HepG2 (cell line): ENCODE measurements around the gene LIPC.

ENCODE experiments used
- ASH2L ChIP-seq: fragments of 300-600, 200-600 bp; sonication (generic); IDR thresholded peaks from 2 replicates; pipeline ENCODE4 v1.7.0; 2017; ENCODE audit warnings: low read depth, mild to moderate bottlenecking, moderate library complexity, mixed read lengths, low read length; ENCODE audit not compliant: insufficient read length
- CC2D1A ChIP-seq: sonication (generic); formaldehyde crosslinking; IDR thresholded peaks from 2 replicates; pipeline ENCODE4 v1.8.1; 2023; ENCODE audit warnings: mild to moderate bottlenecking, missing genetic modification reagents
- EZH2 ChIP-seq: conservative IDR thresholded peaks from 2 replicates; pipeline ENCODE4 v1.6.1; 2012; ENCODE audit warnings: mild to moderate bottlenecking, low read depth, low read length, moderate library complexity
- FOXO1 ChIP-seq: sonication (generic); formaldehyde crosslinking; IDR thresholded peaks from 2 replicates; pipeline ENCODE4 v1.4.0; 2020; ENCODE audit warnings: missing genetic modification reagents
- PTBP1 ChIP-seq: fragments of 200-400 bp; formaldehyde crosslinking; IDR thresholded peaks from 2 replicates; pipeline ENCODE4 v1.6.1; 2018; ENCODE audit warnings: low read length, low read depth; ENCODE audit not compliant: poor library complexity, severe bottlenecking
- RORA ChIP-seq: sonication (generic); formaldehyde crosslinking; IDR thresholded peaks from 2 replicates; pipeline ENCODE4 v1.5.0; 2020; ENCODE audit warnings: mild to moderate bottlenecking, missing genetic modification reagents, moderate library complexity
- ZNF333 ChIP-seq: sonication (generic); formaldehyde crosslinking; IDR thresholded peaks from 2 replicates; pipeline ENCODE4 v1.4.0; 2020; ENCODE audit warnings: mild to moderate bottlenecking, missing genetic modification reagents, borderline replicate concordance
- ZNF709 ChIP-seq: sonication (generic); formaldehyde crosslinking; IDR thresholded peaks from 2 replicates; pipeline ENCODE4 v1.5.0; 2020; ENCODE audit warnings: mild to moderate bottlenecking, missing genetic modification reagents
- TF ChIP-seq, protein P1 (sequence below): sonication (generic); formaldehyde crosslinking; IDR thresholded peaks from 2 replicates; pipeline ENCODE4 v1.4.0; 2020; ENCODE audit warnings: missing genetic modification reagents
- TF ChIP-seq, protein P2 (sequence below): sonication (generic); formaldehyde crosslinking; IDR thresholded peaks from 2 replicates; pipeline ENCODE4 v1.4.0; 2020; ENCODE audit warnings: missing genetic modification reagents, mild to moderate bottlenecking, borderline replicate concordance
- TF ChIP-seq, protein P3 (sequence below): sonication (generic); formaldehyde crosslinking; IDR thresholded peaks from 2 replicates; pipeline ENCODE4 v1.5.0; 2020; ENCODE audit warnings: mild to moderate bottlenecking, missing genetic modification reagents, moderate library complexity

GRCh38 chr15:58440922-58441321, 9.1 kb downstream of the LIPC start:
- TF ChIP-seq ZNF333 (CRISPR knock-in tag) (no peak), CC2D1A (no peak), EZH2 (no peak), ZNF709 (CRISPR knock-in tag) (no peak), PTBP1 (no peak), RORA (no peak), ASH2L (no peak), FOXO1 (no peak)
- TF ChIP-seq, protein P1, sequence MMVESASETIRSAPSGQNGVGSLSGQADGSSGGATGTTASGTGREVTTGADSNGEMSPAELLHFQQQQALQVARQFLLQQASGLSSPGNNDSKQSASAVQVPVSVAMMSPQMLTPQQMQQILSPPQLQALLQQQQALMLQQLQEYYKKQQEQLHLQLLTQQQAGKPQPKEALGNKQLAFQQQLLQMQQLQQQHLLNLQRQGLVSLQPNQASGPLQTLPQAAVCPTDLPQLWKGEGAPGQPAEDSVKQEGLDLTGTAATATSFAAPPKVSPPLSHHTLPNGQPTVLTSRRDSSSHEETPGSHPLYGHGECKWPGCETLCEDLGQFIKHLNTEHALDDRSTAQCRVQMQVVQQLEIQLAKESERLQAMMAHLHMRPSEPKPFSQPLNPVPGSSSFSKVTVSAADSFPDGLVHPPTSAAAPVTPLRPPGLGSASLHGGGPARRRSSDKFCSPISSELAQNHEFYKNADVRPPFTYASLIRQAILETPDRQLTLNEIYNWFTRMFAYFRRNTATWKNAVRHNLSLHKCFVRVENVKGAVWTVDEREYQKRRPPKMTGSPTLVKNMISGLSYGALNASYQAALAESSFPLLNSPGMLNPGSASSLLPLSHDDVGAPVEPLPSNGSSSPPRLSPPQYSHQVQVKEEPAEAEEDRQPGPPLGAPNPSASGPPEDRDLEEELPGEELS (CRISPR knock-in tag) = no peak
- TF ChIP-seq, protein P2, sequence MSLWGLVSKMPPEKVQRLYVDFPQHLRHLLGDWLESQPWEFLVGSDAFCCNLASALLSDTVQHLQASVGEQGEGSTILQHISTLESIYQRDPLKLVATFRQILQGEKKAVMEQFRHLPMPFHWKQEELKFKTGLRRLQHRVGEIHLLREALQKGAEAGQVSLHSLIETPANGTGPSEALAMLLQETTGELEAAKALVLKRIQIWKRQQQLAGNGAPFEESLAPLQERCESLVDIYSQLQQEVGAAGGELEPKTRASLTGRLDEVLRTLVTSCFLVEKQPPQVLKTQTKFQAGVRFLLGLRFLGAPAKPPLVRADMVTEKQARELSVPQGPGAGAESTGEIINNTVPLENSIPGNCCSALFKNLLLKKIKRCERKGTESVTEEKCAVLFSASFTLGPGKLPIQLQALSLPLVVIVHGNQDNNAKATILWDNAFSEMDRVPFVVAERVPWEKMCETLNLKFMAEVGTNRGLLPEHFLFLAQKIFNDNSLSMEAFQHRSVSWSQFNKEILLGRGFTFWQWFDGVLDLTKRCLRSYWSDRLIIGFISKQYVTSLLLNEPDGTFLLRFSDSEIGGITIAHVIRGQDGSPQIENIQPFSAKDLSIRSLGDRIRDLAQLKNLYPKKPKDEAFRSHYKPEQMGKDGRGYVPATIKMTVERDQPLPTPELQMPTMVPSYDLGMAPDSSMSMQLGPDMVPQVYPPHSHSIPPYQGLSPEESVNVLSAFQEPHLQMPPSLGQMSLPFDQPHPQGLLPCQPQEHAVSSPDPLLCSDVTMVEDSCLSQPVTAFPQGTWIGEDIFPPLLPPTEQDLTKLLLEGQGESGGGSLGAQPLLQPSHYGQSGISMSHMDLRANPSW (CRISPR knock-in tag) = no peak
- TF ChIP-seq, protein P3, sequence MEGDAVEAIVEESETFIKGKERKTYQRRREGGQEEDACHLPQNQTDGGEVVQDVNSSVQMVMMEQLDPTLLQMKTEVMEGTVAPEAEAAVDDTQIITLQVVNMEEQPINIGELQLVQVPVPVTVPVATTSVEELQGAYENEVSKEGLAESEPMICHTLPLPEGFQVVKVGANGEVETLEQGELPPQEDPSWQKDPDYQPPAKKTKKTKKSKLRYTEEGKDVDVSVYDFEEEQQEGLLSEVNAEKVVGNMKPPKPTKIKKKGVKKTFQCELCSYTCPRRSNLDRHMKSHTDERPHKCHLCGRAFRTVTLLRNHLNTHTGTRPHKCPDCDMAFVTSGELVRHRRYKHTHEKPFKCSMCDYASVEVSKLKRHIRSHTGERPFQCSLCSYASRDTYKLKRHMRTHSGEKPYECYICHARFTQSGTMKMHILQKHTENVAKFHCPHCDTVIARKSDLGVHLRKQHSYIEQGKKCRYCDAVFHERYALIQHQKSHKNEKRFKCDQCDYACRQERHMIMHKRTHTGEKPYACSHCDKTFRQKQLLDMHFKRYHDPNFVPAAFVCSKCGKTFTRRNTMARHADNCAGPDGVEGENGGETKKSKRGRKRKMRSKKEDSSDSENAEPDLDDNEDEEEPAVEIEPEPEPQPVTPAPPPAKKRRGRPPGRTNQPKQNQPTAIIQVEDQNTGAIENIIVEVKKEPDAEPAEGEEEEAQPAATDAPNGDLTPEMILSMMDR = no peak
